Vagina (tissue), 2 donors: ENCODE results near the gene TBXAS1.

Experiments
- POLR2A ChIP-seq, 2 donors: fragments of 450-650 bp; IDR thresholded peaks; one replicate each; pipeline ENCODE4 v1.6.1; 2017; ENCODE audit warnings: antibody characterized with exemption in 2 of 2, mild to moderate bottlenecking in 2 of 2, moderate library complexity in 2 of 2
- POLR2AphosphoS5 ChIP-seq, 2 donors: sonication (generic); formaldehyde crosslinking; IDR thresholded peaks; one replicate each; pipeline ENCODE4 v1.9.0; 2017; ENCODE audit warnings: antibody characterized with exemption in 2 of 2, mild to moderate bottlenecking in 2 of 2, low read depth in 1 of 2; ENCODE audit not compliant: insufficient read depth in 1 of 2
- TF ChIP-seq, protein P1 (sequence below), 3 experiments: fragments of 450-650 bp in 2 of 3; fragments of 200-600 bp in 1 of 3; sonication (generic) in 1 of 3; IDR thresholded peaks; one replicate each; pipeline ENCODE4 v1.5.1; 2017 to 2019; ENCODE audit warnings: antibody characterized with exemption in 3 of 3, mild to moderate bottlenecking in 2 of 3, moderate library complexity in 2 of 3

DNA sequence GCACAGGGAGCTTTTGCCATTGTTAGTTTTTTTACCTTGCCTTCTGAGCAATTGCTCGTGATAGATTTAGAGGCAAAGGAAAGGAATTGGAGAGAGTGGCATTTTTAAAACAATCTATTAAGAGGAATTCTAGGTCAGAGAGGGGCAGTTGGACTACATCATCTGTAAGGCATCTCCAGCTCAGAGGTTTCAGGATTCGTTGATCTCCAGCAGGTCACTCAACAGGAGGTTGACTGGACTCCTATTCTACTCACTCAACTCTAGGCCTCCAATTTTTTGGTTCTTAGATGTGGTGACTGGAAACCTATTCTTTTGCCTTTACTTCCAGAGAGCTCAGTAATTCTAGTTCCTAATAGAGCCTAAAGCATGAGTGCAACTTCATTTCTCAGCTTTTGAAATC is 42.8 kb downstream of the TBXAS1 start:
- no peak for TF ChIP-seq POLR2AphosphoS5 (IDR thresholded peaks at IDR 0.05; ENCODE audit: insufficient read depth in 1 of 2, low read depth in 1 of 2)
- TF ChIP-seq, protein P1, sequence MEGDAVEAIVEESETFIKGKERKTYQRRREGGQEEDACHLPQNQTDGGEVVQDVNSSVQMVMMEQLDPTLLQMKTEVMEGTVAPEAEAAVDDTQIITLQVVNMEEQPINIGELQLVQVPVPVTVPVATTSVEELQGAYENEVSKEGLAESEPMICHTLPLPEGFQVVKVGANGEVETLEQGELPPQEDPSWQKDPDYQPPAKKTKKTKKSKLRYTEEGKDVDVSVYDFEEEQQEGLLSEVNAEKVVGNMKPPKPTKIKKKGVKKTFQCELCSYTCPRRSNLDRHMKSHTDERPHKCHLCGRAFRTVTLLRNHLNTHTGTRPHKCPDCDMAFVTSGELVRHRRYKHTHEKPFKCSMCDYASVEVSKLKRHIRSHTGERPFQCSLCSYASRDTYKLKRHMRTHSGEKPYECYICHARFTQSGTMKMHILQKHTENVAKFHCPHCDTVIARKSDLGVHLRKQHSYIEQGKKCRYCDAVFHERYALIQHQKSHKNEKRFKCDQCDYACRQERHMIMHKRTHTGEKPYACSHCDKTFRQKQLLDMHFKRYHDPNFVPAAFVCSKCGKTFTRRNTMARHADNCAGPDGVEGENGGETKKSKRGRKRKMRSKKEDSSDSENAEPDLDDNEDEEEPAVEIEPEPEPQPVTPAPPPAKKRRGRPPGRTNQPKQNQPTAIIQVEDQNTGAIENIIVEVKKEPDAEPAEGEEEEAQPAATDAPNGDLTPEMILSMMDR (IDR thresholded peaks at IDR 0.05), result no peak
- TF ChIP-seq POLR2A (IDR thresholded peaks at IDR 0.05), result no peak
